H1 (cell line): ENCODE results near the gene MPND. TPM values are rescaled to one million over a fixed set of nuclear protein-coding genes. Genes with fewer than 3 reads are reported as not detected.

ENCODE experiments used
- CTCF ChIA-PET: fragments of 300-600 bp; sonication (Branson Sonifier 250); formaldehyde crosslinking; loops from one replicate; lab custom pipeline; 2021; ENCODE audit not compliant: partially characterized antibody; lab: Charles Lee
- POLR2A ChIA-PET: fragments of 300-600 bp; sonication (Branson Sonifier 250); formaldehyde crosslinking; loops from one replicate; lab custom pipeline; 2021; ENCODE audit warnings: inconsistent platforms; ENCODE audit not compliant: partially characterized antibody; lab: Charles Lee
- DNase-seq, 2 experiments: peaks; one replicate each; pipeline versions ENCODE4 v3.0.0 to v3.0.0-alpha.2; 2010 to 2022; ENCODE audit warnings: low spot score in 2 of 2, low read depth in 1 of 2, mixed read lengths in 1 of 2
- FAIRE-seq: peaks from 2 replicates; lab custom pipeline; 2011; peaks lifted over from hg19 to GRCh38; lab: Jason Lieb, UNC
- H2AFZ ChIP-seq: 2 replicates; pipeline ENCODE4 v1.8.1; 2012; ENCODE audit warnings: low read length, inconsistent platforms
- H2AK5ac ChIP-seq: 2 replicates; pipeline ENCODE4 v1.6.1; 2013; ENCODE audit warnings: low read depth, low read length
- H2BK120ac ChIP-seq: replicated peaks from 2 replicates; pipeline ENCODE3; 2013; ENCODE audit warnings: low read depth, low read length, inconsistent platforms
- H2BK12ac ChIP-seq: 2 replicates; pipeline ENCODE4 v1.6.1; 2013; ENCODE audit warnings: low read depth, low read length
- H2BK15ac ChIP-seq: 2 replicates; pipeline ENCODE4 v1.6.1; 2013; ENCODE audit warnings: low read length
- H2BK20ac ChIP-seq: 2 replicates; pipeline ENCODE4 v1.6.1; 2013; ENCODE audit warnings: low read length
- H2BK5ac ChIP-seq: 2 replicates; pipeline ENCODE4 v1.6.1; 2013; ENCODE audit warnings: low read depth, low read length
- H3K14ac ChIP-seq: 2 replicates; pipeline ENCODE4 v1.6.1; 2013; ENCODE audit warnings: inconsistent platforms; ENCODE audit not compliant: insufficient read length
- H3K18ac ChIP-seq: 2 replicates; pipeline ENCODE4 v1.6.1; 2013; ENCODE audit warnings: low read length; ENCODE audit errors: extremely low read depth
- H3K23ac ChIP-seq: 2 replicates; pipeline ENCODE4 v1.6.1; 2013; ENCODE audit warnings: inconsistent platforms; ENCODE audit not compliant: insufficient read length
- H3K23me2 ChIP-seq: 2 replicates; pipeline ENCODE4 v1.6.1; 2013; ENCODE audit warnings: low read depth, low read length
- H3K27ac ChIP-seq: 2 replicates; pipeline ENCODE4 v1.6.1; 2011; ENCODE audit warnings: low read depth, low read length, inconsistent platforms
- H3K27me3 ChIP-seq, 4 experiments: replicated peaks in 1 of 4; 1 replicate in 1 of 4; 2 replicates in 3 of 4; pipeline versions ENCODE4 v1.6.1 to v1.8.1; 2011 to 2013; ENCODE audit warnings: low read length in 3 of 4, mild to moderate bottlenecking in 3 of 4, inconsistent platforms in 2 of 4, mixed read lengths in 2 of 4, moderate library complexity in 1 of 4; ENCODE audit not compliant: control insufficient read depth in 3 of 4, insufficient read depth in 3 of 4; ENCODE audit errors: extremely low read depth in 1 of 4
- H3K36me3 ChIP-seq, 4 experiments: 2 replicates each; pipeline versions ENCODE4 v1.6.1 to v1.8.1; 2011 to 2013; ENCODE audit warnings: mild to moderate bottlenecking in 4 of 4, low read length in 3 of 4, moderate library complexity in 2 of 4, control low read depth in 1 of 4, inconsistent platforms in 1 of 4; ENCODE audit not compliant: insufficient read depth in 4 of 4, control insufficient read depth in 2 of 4
- H3K4ac ChIP-seq: replicated peaks from 2 replicates; pipeline ENCODE3; 2013; ENCODE audit warnings: low read length, low read depth, mixed read lengths, inconsistent platforms; ENCODE audit not compliant: insufficient read length
- H3K4me1 ChIP-seq, 4 experiments: replicated peaks in 1 of 4; 1 replicate in 1 of 4; 2 replicates in 3 of 4; pipeline versions ENCODE4 v1.6.1 to v1.8.1; 2011 to 2013; ENCODE audit warnings: low read length in 3 of 4, inconsistent platforms in 2 of 4, mixed read lengths in 1 of 4; ENCODE audit not compliant: insufficient read depth in 4 of 4, control insufficient read depth in 3 of 4
- H3K4me2 ChIP-seq, 2 experiments: 2 replicates each; pipeline versions ENCODE4 v1.6.1 to v1.8.1; 2011 to 2013; ENCODE audit warnings: low read depth in 2 of 2, low read length in 2 of 2, control low read depth in 1 of 2, inconsistent platforms in 1 of 2, mild to moderate bottlenecking in 1 of 2; ENCODE audit not compliant: insufficient read depth in 1 of 2
- H3K4me3 ChIP-seq, 4 experiments: fragments of 200-600, 300-600 bp in 1 of 4; sonication (generic), shearing (Covaris generic), sonication (Bioruptor Twin) in 1 of 4; 2 replicates each; pipeline versions ENCODE4 v1.5.1 to v1.8.1; 2011 to 2016; ENCODE audit warnings: low read length in 4 of 4, low read depth in 3 of 4, control low read depth in 2 of 4, inconsistent platforms in 2 of 4, mild to moderate bottlenecking in 2 of 4, mixed read lengths in 1 of 4, moderate library complexity in 1 of 4; ENCODE audit not compliant: insufficient read depth in 2 of 4; ENCODE audit errors: extremely low read depth in 1 of 4
- H3K56ac ChIP-seq: replicated peaks from 2 replicates; pipeline ENCODE3; 2013; ENCODE audit warnings: low read depth, mild to moderate bottlenecking, mixed read lengths, low read length, inconsistent platforms; ENCODE audit not compliant: insufficient read length
- H3K79me1 ChIP-seq: 2 replicates; pipeline ENCODE4 v1.6.1; 2013; ENCODE audit warnings: low read depth, low read length, control low read depth
- H3K79me2 ChIP-seq, 2 experiments: 2 replicates each; pipeline versions ENCODE4 v1.6.1 to v1.8.1; 2012 to 2013; ENCODE audit warnings: low read length in 2 of 2, mild to moderate bottlenecking in 2 of 2, inconsistent platforms in 1 of 2; ENCODE audit not compliant: insufficient read depth in 2 of 2, control insufficient read depth in 1 of 2
- H3K9ac ChIP-seq, 4 experiments: replicated peaks in 1 of 4; 1 replicate in 1 of 4; 2 replicates in 3 of 4; pipeline versions ENCODE4 v1.6.1 to v1.8.1; 2011 to 2013; ENCODE audit warnings: low read depth in 3 of 4, low read length in 3 of 4, control low read depth in 2 of 4, mild to moderate bottlenecking in 2 of 4, moderate library complexity in 2 of 4, inconsistent platforms in 1 of 4; ENCODE audit errors: extremely low read depth in 1 of 4
- H3K9me3 ChIP-seq, 2 experiments: 2 replicates each; pipeline versions ENCODE4 v1.6.1 to v1.8.1; 2012 to 2013; ENCODE audit warnings: mild to moderate bottlenecking in 2 of 2, moderate library complexity in 2 of 2, control low read depth in 1 of 2, inconsistent platforms in 1 of 2, low read depth in 1 of 2, low read length in 1 of 2, mixed read lengths in 1 of 2; ENCODE audit not compliant: insufficient read depth in 2 of 2
- H4K20me1 ChIP-seq, 2 experiments: replicated peaks in 1 of 2; 2 replicates each; pipeline versions ENCODE3 to v1.8.1; 2011 to 2013; ENCODE audit warnings: inconsistent platforms in 2 of 2, low read length in 2 of 2, mild to moderate bottlenecking in 1 of 2; ENCODE audit not compliant: insufficient read depth in 2 of 2, control insufficient read depth in 1 of 2
- H4K5ac ChIP-seq: 2 replicates; pipeline ENCODE4 v1.6.1; 2013; ENCODE audit warnings: low read length, low read depth, mixed read lengths, inconsistent platforms; ENCODE audit not compliant: insufficient read length
- H4K8ac ChIP-seq: 2 replicates; pipeline ENCODE4 v1.8.0; 2013; ENCODE audit warnings: mild to moderate bottlenecking, moderate library complexity, low read length, inconsistent platforms; ENCODE audit not compliant: insufficient read depth; ENCODE audit errors: extremely low read depth
- H4K91ac ChIP-seq: replicated peaks from 2 replicates; pipeline ENCODE3; 2013; ENCODE audit warnings: low read length, mixed read lengths, inconsistent platforms; ENCODE audit not compliant: insufficient read length
- ATF3 ChIP-seq: IDR thresholded peaks from 2 replicates; pipeline ENCODE4 v1.6.1; 2011; ENCODE audit warnings: low read depth, mild to moderate bottlenecking, low read length; ENCODE audit not compliant: insufficient read depth
- BCL11A ChIP-seq, 2 experiments: IDR thresholded peaks; one replicate each; pipeline ENCODE4 v1.6.1; 2011; ENCODE audit warnings: low read depth in 2 of 2, low read length in 2 of 2, mild to moderate bottlenecking in 2 of 2
- CHD1 ChIP-seq: IDR thresholded peaks from 2 replicates; pipeline ENCODE4 v1.6.1; 2012; ENCODE audit warnings: low read depth, low read length, improper control_type of control experiment
- CREB1 ChIP-seq: IDR thresholded peaks from 2 replicates; pipeline ENCODE4 v1.6.1; 2012; ENCODE audit warnings: inconsistent platforms
- HDAC2 ChIP-seq, 2 experiments: fragments of 300-600 bp in 1 of 2; sonication (generic) in 1 of 2; IDR thresholded peaks; 2 replicates each; pipeline ENCODE4 v1.6.1; 2011 to 2012; ENCODE audit warnings: low read depth in 2 of 2, low read length in 2 of 2, mild to moderate bottlenecking in 2 of 2, moderate library complexity in 2 of 2, borderline replicate concordance in 1 of 2, inconsistent platforms in 1 of 2
- PHF8 ChIP-seq: fragments of 200-600 bp; sonication (generic); conservative IDR thresholded peaks from 2 replicates; pipeline ENCODE4 v1.7.1; 2012; ENCODE audit warnings: low read depth, mild to moderate bottlenecking, inconsistent platforms, low read length, moderate library complexity
- POLR2A ChIP-seq, 2 experiments: IDR thresholded peaks; 1 replicate in 1 of 2; 2 replicates in 1 of 2; pipeline ENCODE4 v1.6.1; 2011; ENCODE audit warnings: low read depth in 2 of 2, low read length in 2 of 2, mild to moderate bottlenecking in 2 of 2; ENCODE audit errors: control extremely low read depth in 1 of 2
- POLR2AphosphoS5 ChIP-seq: IDR thresholded peaks from 2 replicates; pipeline ENCODE4 v1.6.1; 2011; ENCODE audit warnings: low read depth, low read length
- POU5F1 ChIP-seq: IDR thresholded peaks from 2 replicates; pipeline ENCODE4 v1.6.1; 2011; ENCODE audit warnings: low read depth, mild to moderate bottlenecking, low read length, moderate library complexity
- SIX5 ChIP-seq: IDR thresholded peaks from 2 replicates; pipeline ENCODE4 v1.6.1; 2011; ENCODE audit warnings: mild to moderate bottlenecking, low read depth, low read length
- USF2 ChIP-seq: IDR thresholded peaks from 2 replicates; pipeline ENCODE4 v1.6.1; 2011; ENCODE audit warnings: low read length, improper control_type of control experiment
- WGBS, 2 experiments: shearing (Covaris generic) in 1 of 2; methylation state at CpG; one replicate each; pipeline versions ENCODE4 v1.1.6 to v1.1.7; 2013 to 2015; ENCODE audit warnings: low lambda C conversion rate in 2 of 2, mixed read lengths in 2 of 2, inconsistent platforms in 1 of 2, low coverage in 1 of 2, missing lambda C conversion rate in 1 of 2; ENCODE audit not compliant: insufficient replicate concordance in 2 of 2, insufficient coverage in 1 of 2, insufficient read length in 1 of 2; ENCODE audit errors: extremely low coverage in 1 of 2, missing lambda C conversion rate in 1 of 2; 5-methylcytosine and 5-hydroxymethylcytosine counted together
- polyA plus RNA-seq, 7 experiments: library from polyadenylated mRNA; depleted of rRNA in 3 of 7; stranded (reverse) in 5 of 7; unstranded in 2 of 7; fragments of >200 nt in 5 of 7; fragments of 200-250 nt in 2 of 7; gene quantifications; 1 replicate in 5 of 7; 2 replicates in 1 of 7; 4 replicates in 1 of 7; pipeline versions ENCODE4 v1.2.1 to v1.2.3, GENCODE V29; 2011 to 2013; ENCODE audit warnings: missing spikeins in 2 of 7, mixed read lengths in 2 of 7
- total RNA-seq: library from RNA; stranded (reverse); fragmentation: NEBNext Ultra II Directional; extraction: Animal tissue kit (Norgen Biotek cat#: 25700); gene quantifications from 2 replicates; pipeline ENCODE4 v1.2.1, GENCODE V29; 2021

The MPND gene
- total and polyA plus RNA-seq, 2 of the 8 experiments (the other 6 are each of a cell fraction or from before 2014, with no cell fraction given) = 22.9 to 27.7 TPM

GRCh38 chr19:4326215-4326836, 17.0 kb upstream of the MPND start:
- Histone ChIP-seq H2BK20ac (no peak overlapping the region), H3K9me3 (no peaks in the 10 kb centered on the region), H2AFZ (no peak overlapping the region), H3K14ac (no peak overlapping the region), H3K27ac (no peak overlapping the region), H4K5ac (no peak overlapping the region), H2BK15ac (0 out of 2 replicates have a peak overlapping the region, but pooled peaks have one; percentile 73), H3K27me3 (no peaks in the 10 kb centered on the region; a peak in 1 of 7 replicates), H3K4me1 (peaks cover 0 to 6% (median 3%) of the 10 kb centered on the region in 4 experiments; a peak in 5 of 7 replicates), H3K4me2 (peak overlapping the region; percentile 88 to 95), H3K79me1 (no peaks in the 10 kb centered on the region), H4K91ac (no peak overlapping the region), H4K8ac (no peak overlapping the region), H3K23ac (no peak overlapping the region), H2BK5ac (no peak overlapping the region), H3K56ac (no peak overlapping the region), H3K79me2 (no peaks in the 10 kb centered on the region), H2BK120ac (no peak overlapping the region), H3K23me2 (peaks cover 12% of the 10 kb centered on the region; the same call in 1 of the 2 replicates), H3K4ac (no peak overlapping the region), H2BK12ac (no peak overlapping the region; the same call in 1 of the 2 replicates), H3K18ac (no peak overlapping the region), H3K9ac (no peak overlapping the region), H2AK5ac (no peak overlapping the region), H3K4me3 (peak overlapping the region; percentile 59 to 70 (median 65)), H4K20me1 (peaks cover 4 to 15% of the 10 kb centered on the region in 2 experiments), H3K36me3 (peaks cover 0 to 10% (median 0%) of the 10 kb centered on the region in 4 experiments; a peak in 2 of 8 replicates)
- ChIA-PET CTCF (interaction anchor here (0.5 to 8.2 kb wide), 2 partner anchors 29 to 59 kb away, joined by 3 to 71 read pairs; no protein-coding TSS in a partner anchor), POLR2A (interaction anchor here (0.8 to 1.1 kb wide), 4 partner anchors 14 to 54 kb away, joined by 3 to 8 read pairs (median 3); partner anchors contain the start of gene MPND)
- FAIRE-seq = no peak
- WGBS, 2 experiments = 69% methylated on average over 13 of the region's 13 CpGs; no CpG with 5 or more reads in 1 of the 2 experiments
- DNase-seq = no peak
- no peak for TF ChIP-seq CREB1
- no peak for TF ChIP-seq BCL11A (IDR thresholded peaks at IDR 0.05; ENCODE audit: low read depth in 2 of 2, low read length in 2 of 2)
- TF ChIP-seq POU5F1 = no peak
- TF ChIP-seq ATF3 = no peak
- TF ChIP-seq SIX5 = no peak
- TF ChIP-seq CHD1 = no peak
- no peak for TF ChIP-seq POLR2A (IDR thresholded peaks at IDR 0.05; ENCODE audit: control extremely low read depth in 1 of 2, low read depth in 2 of 2, low read length in 2 of 2)
- no peak for TF ChIP-seq PHF8
- TF ChIP-seq POLR2AphosphoS5 = no peak
- TF ChIP-seq USF2 = no peak
- no peak for TF ChIP-seq HDAC2 (IDR thresholded peaks at IDR 0.05; ENCODE audit: borderline replicate concordance in 1 of 2, low read depth in 2 of 2, low read length in 2 of 2)
